CD4-positive, alpha-beta T cell treated with Interleukin-1 beta for 1 hour (primary cell): Measurements from ENCODE around the gene FPR2.
"Not testable (repeated sequence)": the region's sequence is repeated elsewhere in the genome, so short reads cannot be mapped to it uniquely, and the experiment has no call there.

Experiments used
- DNase-seq, 2 donors: peaks; one replicate each; pipeline ENCODE4 v3.0.0-alpha.2; 2020 to 2022

FPR2 gene

DNA sequence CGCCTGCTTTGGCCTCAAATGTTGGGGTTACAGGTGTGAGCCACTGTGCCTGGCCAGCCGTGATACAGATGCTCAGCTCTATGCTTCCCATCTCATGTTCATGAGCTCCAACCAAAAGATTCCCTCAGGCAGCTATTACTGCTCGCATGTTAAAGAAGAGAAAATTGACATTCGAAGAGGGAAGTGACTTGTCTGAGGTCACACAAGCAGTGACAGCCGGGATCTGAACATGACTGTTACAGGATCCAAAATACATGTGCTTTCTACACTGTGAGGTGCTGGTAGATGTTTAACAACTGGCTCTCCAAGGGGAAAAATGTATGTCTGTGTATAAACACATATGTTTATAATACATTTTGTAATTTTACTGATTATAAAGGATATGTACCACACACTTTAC lies 20.6 kb upstream of the FPR2 start:
- no peak for DNase-seq

- no peak for DNase-seq
Measured at GRCh38 chr19:51742789-51743188, 18.2 kb upstream of the FPR2 start.

DNA sequence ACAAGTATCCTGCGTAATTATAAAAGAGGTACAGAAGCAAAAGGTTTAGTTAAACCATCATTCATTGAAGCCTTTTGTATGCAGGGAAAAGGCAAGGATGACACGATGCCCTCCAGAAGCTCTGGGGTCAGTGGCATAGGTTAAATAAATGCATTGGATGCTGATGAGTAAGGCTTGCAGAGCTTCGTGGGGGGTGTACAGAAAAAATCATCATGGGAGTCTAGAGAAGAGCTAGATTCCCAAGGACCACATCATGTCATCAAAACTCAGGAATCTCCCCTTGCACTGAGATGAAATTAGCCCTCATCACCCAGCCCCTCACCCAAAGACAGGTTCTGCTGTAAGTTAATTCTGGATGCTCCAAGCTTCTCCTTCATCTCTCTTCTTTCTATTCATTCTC lies 17.6 kb upstream of the FPR2 start:
- no peak for DNase-seq

DNA sequence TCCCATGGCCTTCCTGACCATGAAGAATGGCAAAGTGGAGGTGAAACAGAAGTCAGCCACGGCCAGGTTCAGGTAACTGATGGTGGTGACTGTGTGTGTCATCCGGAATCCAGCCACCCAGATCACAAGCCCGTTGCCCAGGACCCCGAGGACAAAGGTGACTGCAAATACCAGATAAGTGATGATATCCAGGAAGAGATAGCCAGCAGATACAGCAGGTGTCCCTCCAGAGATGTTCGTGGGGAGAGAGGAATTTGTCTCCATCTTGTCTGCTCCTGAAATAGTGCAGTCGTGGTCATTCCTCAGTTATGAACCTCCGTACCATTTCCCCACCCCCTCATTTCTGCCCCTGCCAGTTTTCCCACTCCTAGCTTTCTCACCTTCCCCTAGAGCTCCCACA lies 14.2 kb upstream of the FPR2 start:
- no peak for DNase-seq

DNA sequence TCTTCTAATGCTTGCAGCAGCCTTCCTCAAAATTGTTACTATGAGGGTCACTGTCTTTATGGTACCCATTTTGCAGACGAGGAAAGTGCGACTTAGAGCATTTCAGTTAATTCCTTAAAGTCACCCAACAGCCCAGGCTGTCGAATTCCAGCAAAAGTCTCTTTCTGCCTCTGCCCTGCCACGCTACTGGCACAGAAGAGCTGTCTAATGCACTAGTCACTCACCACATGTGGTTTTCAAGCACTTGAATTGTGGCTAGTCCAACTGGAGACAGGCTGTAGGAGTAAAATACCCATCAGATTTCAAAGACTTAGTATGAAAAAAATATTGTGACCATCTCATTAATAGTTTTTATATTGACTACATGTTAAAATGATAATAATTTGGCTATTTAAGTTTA lies 11.0 kb upstream of the FPR2 start:
- DNase-seq = no peak

- DNase-seq = no peak
Measured at GRCh38 chr19:51750400-51751094, 10.4 kb upstream of the FPR2 start.

DNA sequence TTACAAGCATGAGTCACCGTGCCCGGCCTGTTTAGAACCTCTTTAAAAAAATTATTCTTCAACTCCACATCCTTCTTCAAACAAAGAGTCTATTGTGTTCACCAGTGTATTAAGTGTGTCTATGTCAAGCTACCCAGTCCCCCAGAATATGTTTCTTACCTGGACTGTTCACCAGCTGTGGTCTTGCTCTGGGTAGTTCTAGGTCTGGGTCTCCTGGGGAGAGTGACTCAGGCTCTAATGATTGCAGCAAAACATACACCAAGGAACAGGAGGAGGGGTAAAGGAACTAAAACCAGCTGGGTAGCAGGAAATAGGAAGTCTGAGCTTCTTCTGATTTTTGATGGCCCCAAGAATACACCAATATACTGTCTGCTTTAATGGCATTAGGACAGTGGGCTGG lies 9.3 kb upstream of the FPR2 start, which contains the start of gene FPR1:
Gene FPR1 (minus strand): TSS at position 224 of the 400 bp plus-strand sequence. CDS start 4,884 bp downstream, outside the sequence.
- peak in 1 of 2 donors; percentile 58 for DNase-seq

DNA sequence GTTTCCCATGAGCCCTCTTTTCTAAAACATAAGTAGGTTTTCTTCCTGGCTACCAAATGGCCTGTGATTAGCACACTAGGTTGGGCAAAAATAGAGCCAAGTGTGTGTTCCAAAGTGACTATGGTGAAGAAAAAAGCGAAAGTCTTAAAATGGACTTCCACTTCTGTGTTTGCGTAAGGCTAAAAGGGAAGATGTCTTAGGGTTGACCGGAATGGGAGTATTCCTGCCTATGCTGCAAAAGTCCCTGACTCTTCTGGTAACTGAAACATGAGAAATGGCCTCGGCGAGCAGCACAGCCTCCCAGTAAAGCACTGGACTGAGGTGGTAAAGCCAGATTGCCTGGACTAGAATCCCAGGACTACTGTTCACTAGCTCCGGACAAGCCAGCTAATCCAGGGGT lies 6.9 kb upstream of the FPR2 start:
- no peak for DNase-seq

DNA sequence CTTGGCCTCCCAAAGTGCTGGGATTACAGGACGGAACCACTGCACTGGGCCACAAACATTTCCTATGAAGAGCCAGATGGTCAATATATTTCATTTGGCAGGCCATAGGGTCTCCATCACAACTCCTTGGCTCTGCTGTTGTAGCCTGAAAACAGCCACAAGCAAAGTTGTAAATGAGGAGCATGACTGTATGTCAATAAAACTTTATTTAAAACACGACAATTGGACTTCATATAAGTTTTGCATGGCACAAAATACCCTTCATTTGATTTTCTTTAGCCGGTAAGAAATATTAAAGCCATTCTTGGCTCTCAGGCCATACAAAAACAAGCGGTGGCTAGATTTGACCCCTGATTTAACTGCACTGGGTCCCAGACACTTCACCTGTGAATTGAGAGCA lies 6.2 kb upstream of the FPR2 start:
- no peak for DNase-seq

GRCh38 chr19:51755571-51755970 lies 5.4 kb upstream of the FPR2 start:
- no peak for DNase-seq

DNA sequence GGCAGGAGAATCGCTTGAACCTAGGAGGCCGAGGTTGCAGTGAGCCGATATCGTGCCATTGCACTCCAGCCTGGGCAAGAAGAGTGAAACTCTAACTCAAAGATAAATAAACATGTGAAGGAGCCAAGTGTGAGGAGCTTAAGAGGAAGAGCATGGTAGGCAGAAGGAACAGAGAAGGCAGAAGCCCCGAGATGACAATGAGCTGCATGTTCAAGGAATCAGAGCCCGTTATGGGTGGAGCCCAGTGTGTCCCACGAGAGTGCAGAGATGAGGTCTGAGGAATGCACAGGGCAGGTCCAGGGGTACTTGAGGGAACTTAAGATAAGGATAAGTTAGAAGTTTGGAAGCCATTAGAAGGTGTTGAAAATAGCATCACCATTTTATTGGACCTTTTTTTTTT lies 716 bp downstream of the FPR2 start:
- no peak for DNase-seq

DNA sequence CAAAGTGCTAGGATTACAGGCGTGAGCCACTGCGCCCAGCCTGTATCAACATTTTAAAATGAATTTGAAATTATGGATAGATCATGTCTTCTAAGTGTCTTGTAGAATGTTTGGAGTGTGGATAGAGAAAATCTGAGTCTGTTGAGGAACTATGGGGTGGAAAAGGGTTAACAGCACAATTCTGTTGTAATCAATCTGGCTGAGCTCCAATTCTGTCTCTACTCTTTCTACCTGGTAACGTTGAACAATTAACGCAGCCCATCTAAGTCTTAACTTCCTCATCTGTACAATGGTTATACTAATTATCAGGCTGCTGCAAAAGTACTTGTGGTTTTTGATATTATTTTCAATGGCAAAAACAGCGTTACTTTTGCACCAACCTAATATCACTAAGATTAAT lies 4.1 kb downstream of the FPR2 start:
- DNase-seq = no peak

GRCh38 chr19:51766461-51766860 lies 5.5 kb downstream of the FPR2 start:
- peak in 1 of 2 donors; percentile 24 for DNase-seq

- DNase-seq = peak in 1 of 2 donors; percentile 57
Measured at GRCh38 chr19:51771376-51772130, 10.6 kb downstream of the FPR2 start.

DNA sequence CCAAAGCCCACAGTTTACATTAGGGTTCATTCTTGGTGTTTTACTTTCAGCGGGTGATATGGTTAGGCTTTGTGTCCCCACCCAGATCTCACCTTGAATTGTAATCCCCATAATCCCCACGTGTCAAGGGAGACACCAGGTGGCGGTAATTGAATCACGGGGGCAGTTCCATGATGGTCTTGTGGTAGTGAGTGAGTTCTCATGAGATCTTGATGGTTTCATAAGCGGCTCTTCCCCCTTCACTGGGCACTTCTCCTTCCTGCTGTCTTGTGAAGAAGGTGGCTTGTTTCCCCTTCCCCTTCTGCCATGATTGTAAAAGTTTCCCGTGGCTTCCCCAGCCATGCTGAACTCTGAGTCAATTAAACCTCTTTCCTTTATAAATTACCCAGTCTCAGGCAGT lies 12.0 kb downstream of the FPR2 start:
- DNase-seq = peak in 1 of 2 donors; percentile 29

DNA sequence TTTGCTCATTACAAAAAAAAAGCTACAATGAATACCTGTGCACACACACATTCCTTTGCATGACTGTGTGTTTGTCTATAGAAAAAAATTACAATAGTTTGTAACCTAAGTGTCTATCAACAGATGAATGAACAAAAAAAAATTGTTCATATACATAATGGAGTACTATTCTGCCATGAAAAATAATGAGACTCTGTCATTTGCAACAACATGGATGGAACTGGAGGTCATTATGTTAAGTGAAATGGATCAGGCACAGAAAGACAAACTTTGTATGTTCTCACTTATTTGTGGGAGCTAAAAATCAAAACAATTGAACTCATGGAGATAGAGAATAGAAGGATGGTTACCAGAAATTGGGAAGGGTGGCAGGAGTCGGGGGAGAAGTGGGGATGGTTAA lies 15.6 kb downstream of the FPR2 start:
- DNase-seq = not testable (repeated sequence)

DNA sequence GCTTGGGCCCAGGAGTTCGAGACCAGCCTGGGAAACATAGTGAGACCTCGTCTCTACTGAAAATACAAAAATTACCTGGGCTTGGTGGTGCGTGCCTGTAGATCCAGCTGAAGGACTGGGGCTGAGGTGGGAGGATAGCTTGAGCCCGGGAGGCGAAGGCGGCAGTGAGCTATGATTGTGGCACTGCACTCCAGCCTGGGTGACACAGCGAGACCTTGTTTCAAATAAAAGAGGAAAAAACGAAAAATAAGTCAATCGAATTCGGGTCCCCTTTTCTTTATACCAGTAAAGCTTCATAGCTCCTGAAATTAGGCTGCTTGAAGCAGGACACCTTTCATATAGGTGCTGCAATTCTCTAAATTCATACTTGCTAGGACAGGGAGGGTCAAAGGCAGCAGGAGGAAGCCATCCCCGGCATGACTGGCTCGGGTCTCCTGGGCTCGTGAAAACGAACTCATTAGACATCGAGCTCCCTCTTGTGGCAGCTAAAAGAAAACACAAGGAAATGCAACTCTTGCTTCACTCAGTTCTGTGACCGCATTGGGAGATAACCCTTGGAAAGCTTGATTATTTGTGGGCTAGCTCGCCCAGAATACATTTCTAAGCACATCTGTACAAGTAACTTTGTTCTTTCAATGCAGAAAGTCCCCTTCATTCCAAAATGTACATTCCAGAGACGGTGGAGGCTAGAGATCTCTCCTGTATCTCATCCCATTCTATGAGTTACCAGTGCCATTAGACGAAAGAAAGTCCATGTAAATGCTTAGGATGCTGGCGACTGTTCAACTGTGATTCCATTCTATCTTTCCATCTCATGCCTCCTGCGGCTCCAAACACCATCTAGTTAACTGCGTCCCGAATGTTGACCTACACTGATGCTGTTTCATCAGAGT lies 16.8 kb downstream of the FPR2 start:
- peak; percentile 43 to 65 for DNase-seq

GRCh38 chr19:51779181-51779580 lies 18.2 kb downstream of the FPR2 start:
- DNase-seq = no peak

GRCh38 chr19:51779703-51780102 lies 18.7 kb downstream of the FPR2 start:
- no peak for DNase-seq

DNA sequence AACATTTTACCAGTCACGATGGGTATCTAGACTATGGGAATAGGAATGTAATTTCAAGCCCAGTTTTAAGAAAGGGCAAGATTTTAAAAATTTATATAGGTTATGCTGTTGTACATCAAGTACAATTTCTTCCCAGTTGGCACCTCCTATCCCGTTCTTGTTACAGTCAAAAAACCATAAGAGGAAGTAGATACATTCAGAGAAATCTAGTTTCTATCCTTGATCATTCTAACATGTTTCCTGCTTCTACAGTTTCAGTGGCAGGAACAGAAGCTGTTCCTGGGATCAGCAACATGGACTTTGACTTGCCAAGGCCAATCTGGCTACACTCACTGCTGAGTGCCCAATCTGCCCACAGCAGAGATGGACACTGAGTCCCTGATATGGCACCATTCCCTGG lies 19.3 kb downstream of the FPR2 start:
- DNase-seq = no peak

DNA sequence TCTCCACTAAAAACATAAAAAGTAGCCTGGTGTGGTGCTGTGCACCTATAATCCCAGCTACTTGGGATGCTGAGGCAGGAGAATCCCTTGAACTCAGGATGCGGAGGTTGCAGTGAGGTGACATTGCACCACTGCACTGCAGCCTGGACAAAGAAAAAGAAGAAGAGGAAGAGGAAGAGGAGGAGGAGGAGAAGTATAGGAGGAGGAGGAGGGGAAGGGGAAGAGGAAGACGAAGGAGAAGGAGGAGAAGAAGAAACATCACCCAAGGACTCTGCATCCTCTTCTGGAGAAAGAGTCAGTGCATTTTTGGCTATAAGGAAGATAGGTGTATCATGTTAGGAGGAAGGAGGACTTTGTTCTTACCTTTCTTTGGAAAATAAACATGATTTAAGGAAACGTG lies 21.0 kb downstream of the FPR2 start:
- DNase-seq = no peak

- DNase-seq = peak in 1 of 2 donors; percentile 33
Measured at GRCh38 chr19:51783372-51783771, 22.4 kb downstream of the FPR2 start.

DNA sequence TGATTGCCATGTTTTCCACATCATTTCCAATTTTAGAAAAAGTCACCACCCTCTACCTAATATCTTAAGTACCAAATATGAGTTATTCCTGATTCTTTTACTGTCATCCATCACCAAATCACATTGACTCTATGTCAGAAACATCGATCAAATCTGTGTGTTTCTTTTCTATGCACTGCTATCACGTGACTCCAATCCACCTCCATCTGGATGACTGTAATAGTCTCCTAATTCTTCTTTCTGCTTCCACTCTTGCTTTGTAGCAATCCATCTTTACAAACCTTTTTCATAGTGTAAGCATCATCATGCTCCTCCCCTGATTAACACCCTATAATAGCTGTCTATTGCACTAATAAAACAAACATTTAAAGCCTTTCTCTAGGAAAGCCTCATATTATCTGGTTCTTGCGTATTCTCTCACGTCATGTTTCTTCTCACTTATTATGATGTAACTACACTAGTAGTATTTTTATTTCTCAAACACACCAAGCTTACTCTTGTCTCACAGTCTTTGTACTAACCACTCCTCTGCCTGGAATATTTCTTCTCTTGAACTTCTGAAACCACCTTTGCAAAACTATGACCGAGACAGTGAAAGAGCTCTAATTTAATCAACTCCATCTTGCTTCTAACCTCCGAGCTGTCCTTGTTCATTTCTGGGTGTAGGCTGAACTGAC lies 23.3 kb downstream of the FPR2 start:
- DNase-seq = no peak
